Sigmoid colon (tissue), 4 donors: ENCODE measurements around the gene DUSP28.

Source experiments
- CTCF ChIP-seq, 4 experiments: fragments of 450-650 bp in 3 of 4; fragments of 200-600 bp in 1 of 4; IDR thresholded peaks; one replicate each; pipeline ENCODE4 v1.5.1; 2016 to 2019; ENCODE audit warnings: antibody characterized with exemption in 4 of 4, mild to moderate bottlenecking in 3 of 4, moderate library complexity in 2 of 4
- POLR2A ChIP-seq, 2 donors: fragments of 450-650 bp; IDR thresholded peaks; one replicate each; pipeline ENCODE4 v1.6.1; 2016; ENCODE audit warnings: antibody characterized with exemption in 2 of 2, mild to moderate bottlenecking in 2 of 2, moderate library complexity in 2 of 2
- POLR2AphosphoS5 ChIP-seq, 4 donors: sonication (generic); formaldehyde crosslinking; IDR thresholded peaks; one replicate each; pipeline ENCODE4 v1.6.1; 2017; ENCODE audit warnings: antibody characterized with exemption in 4 of 4

GRCh38 chr2:240576436-240577205 is 16.5 kb downstream of the DUSP28 start:
- TF ChIP-seq CTCF (IDR thresholded peaks at IDR 0.05) = no peak
- TF ChIP-seq POLR2A (IDR thresholded peaks at IDR 0.05) = no peak
- TF ChIP-seq POLR2AphosphoS5 (IDR thresholded peaks at IDR 0.05) = no peak
